Right renal pelvis (tissue), 4 donors: ENCODE results near the gene HELB. TPM values are rescaled to one million over a fixed set of nuclear protein-coding genes. Genes with fewer than 3 reads are reported as not detected.
A peak's percentile ranks its signal among the peaks of the same experiment; 100 is the strongest.
"Not testable (repeated sequence)": the region's sequence is repeated elsewhere in the genome, so short reads cannot be mapped to it uniquely, and the experiment has no call there.

Experiments
- DNase-seq, 4 donors: peaks; one replicate each; pipeline ENCODE4 v3.0.0-alpha.2; 2013; ENCODE audit warnings: low read depth in 4 of 4, low spot score in 3 of 4, missing footprints in 1 of 4
- polyA plus RNA-seq, 4 donors: library from polyadenylated mRNA; unstranded; fragments of 120-200 nt; gene quantifications; one replicate each; pipeline ENCODE4 v1.2.1, GENCODE V29; 2013; ENCODE audit not compliant: insufficient read length in 4 of 4

The HELB gene
- polyA plus RNA-seq, 4 donors: 2.7 to 3.4 (median 3.1) TPM

- no peak for DNase-seq
These were observed 505 bp downstream of the HELB start for GRCh38 chr12:66302827-66303169.

- DNase-seq: not testable (repeated sequence)
These were observed 1.1 kb downstream of the HELB start for GRCh38 chr12:66303316-66303804.

- no peak for DNase-seq
These were observed 2.1 kb downstream of the HELB start for GRCh38 chr12:66304296-66304900.

GRCh38 chr12:66309606-66310005 lies 7.3 kb downstream of the HELB start:
- no peak for DNase-seq

GRCh38 chr12:66312189-66312588 lies 9.9 kb downstream of the HELB start:
- no peak for DNase-seq

GRCh38 chr12:66314278-66314677 lies 12.0 kb downstream of the HELB start:
- no peak for DNase-seq

GRCh38 chr12:66319266-66319954 lies 17.1 kb downstream of the HELB start:
- no peak for DNase-seq

GRCh38 chr12:66320996-66321395 lies 18.7 kb downstream of the HELB start:
- DNase-seq: no peak

- DNase-seq: no peak
These were observed 19.1 kb downstream of the HELB start for GRCh38 chr12:66321435-66321834.

GRCh38 chr12:66323017-66323416 lies 20.7 kb downstream of the HELB start:
- DNase-seq: no peak

GRCh38 chr12:66329941-66330340 lies 27.6 kb downstream of the HELB start:
- no peak for DNase-seq

- no peak for DNase-seq
These were observed 28.7 kb downstream of the HELB start for GRCh38 chr12:66331016-66331415.

- DNase-seq: no peak
These were observed 29.5 kb downstream of the HELB start for GRCh38 chr12:66331814-66332213.

GRCh38 chr12:66335746-66336145 lies 33.5 kb downstream of the HELB start:
- no peak for DNase-seq

GRCh38 chr12:66337381-66338010 lies 35.2 kb downstream of the HELB start:
- no peak for DNase-seq

GRCh38 chr12:66340131-66340530 lies 37.8 kb downstream of the HELB start:
- DNase-seq: no peak

- DNase-seq: no peak
These were observed 38.8 kb downstream of the HELB start for GRCh38 chr12:66341126-66341525.

GRCh38 chr12:66345212-66345611 lies 42.9 kb downstream of the HELB start:
- DNase-seq: no peak

GRCh38 chr12:66345956-66346355 lies 43.7 kb downstream of the HELB start:
- no peak for DNase-seq

- no peak for DNase-seq
These were observed 49.0 kb downstream of the HELB start for GRCh38 chr12:66351301-66351700.

- DNase-seq: peak in 1 of 4 donors; percentile 1
These were observed 49.9 kb downstream of the HELB start for GRCh38 chr12:66352197-66352596.

- DNase-seq: no peak
These were observed 50.6 kb downstream of the HELB start for GRCh38 chr12:66352899-66353298.
